HEK293 (cell line): ENCODE data around the gene SYNPO.

Experiments used
- ZNF121 ChIP-seq: fragments of 450-650 bp; formaldehyde crosslinking; IDR thresholded peaks from 2 replicates; pipeline ENCODE4 v1.5.1; 2016; ENCODE audit warnings: missing biosample characterization, missing genetic modification characterization
- ZNF404 ChIP-seq: fragments of 450-650 bp; formaldehyde crosslinking; IDR thresholded peaks from 2 replicates; pipeline ENCODE4 v1.5.1; 2017; ENCODE audit warnings: missing biosample characterization, missing genetic modification characterization
- TF ChIP-seq, protein P1 (sequence below): fragments of 450-650 bp; formaldehyde crosslinking; IDR thresholded peaks from 2 replicates; pipeline ENCODE4 v1.5.1; 2017; ENCODE audit warnings: missing biosample characterization, missing genetic modification characterization
- TF ChIP-seq, protein P2 (sequence below): fragments of 450-650 bp; formaldehyde crosslinking; IDR thresholded peaks from 2 replicates; pipeline ENCODE4; 2016; ENCODE audit warnings: missing biosample characterization, missing genetic modification characterization
- TF ChIP-seq, protein P3 (sequence below): fragments of 450-650 bp; formaldehyde crosslinking; IDR thresholded peaks from 2 replicates; pipeline ENCODE4 v1.5.1; 2016; ENCODE audit warnings: missing biosample characterization, missing genetic modification characterization
- TF ChIP-seq, protein P4 (sequence below): fragments of 450-650 bp; formaldehyde crosslinking; IDR thresholded peaks from 2 replicates; pipeline ENCODE4 v1.5.1; 2016; ENCODE audit warnings: missing biosample characterization, missing genetic modification characterization
- TF ChIP-seq, protein P5 (sequence below): fragments of 450-650 bp; IDR thresholded peaks from 2 replicates; pipeline ENCODE4 v1.5.1; 2018; ENCODE audit warnings: missing biosample characterization, missing genetic modification characterization

DNA sequence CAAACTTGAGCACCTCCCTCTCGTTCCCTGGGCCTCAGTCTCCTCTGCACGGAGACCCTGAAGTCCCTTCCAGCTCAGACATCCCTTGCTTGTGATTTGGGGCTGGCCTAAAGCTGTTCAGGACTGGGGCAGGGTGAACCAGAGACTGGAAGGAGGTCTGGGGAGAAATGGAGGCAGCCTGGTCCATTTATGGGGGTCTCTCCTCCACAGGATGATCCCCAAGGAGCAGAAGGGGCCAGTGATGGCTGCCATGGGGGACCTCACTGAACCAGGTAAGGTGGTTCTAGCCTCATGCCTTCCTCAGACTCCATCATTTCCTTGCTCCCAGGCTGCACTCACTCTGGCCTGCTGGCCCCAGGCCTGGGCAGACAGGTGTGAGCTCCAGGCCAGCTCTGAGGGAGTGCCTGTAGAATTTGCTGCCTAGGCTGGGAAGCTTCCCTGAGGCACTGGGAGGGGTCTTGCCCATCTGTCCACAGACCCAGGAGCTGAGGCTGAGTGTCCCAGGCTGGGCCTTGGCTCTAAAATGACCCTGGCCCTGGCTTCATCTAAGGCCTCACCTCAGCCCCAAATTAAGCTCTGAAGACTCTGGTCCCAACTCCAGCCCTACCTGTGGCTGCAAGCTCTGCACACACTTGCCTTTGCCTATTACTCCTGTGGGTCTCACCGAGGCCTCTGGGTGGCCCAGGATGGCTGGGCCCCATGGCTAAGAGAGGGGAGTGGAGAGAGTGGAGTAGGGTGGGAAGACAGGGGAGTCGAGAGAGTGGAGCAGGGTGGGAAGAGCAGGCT, 22.5 kb downstream of the SYNPO start:
- TF ChIP-seq, protein P1, sequence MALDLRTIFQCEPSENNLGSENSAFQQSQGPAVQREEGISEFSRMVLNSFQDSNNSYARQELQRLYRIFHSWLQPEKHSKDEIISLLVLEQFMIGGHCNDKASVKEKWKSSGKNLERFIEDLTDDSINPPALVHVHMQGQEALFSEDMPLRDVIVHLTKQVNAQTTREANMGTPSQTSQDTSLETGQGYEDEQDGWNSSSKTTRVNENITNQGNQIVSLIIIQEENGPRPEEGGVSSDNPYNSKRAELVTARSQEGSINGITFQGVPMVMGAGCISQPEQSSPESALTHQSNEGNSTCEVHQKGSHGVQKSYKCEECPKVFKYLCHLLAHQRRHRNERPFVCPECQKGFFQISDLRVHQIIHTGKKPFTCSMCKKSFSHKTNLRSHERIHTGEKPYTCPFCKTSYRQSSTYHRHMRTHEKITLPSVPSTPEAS (tag by site-specific recombination): no peak
- TF ChIP-seq ZNF121 (tag by site-specific recombination) (no peak), ZNF404 (tag by site-specific recombination) (no peak)
- TF ChIP-seq, protein P2, sequence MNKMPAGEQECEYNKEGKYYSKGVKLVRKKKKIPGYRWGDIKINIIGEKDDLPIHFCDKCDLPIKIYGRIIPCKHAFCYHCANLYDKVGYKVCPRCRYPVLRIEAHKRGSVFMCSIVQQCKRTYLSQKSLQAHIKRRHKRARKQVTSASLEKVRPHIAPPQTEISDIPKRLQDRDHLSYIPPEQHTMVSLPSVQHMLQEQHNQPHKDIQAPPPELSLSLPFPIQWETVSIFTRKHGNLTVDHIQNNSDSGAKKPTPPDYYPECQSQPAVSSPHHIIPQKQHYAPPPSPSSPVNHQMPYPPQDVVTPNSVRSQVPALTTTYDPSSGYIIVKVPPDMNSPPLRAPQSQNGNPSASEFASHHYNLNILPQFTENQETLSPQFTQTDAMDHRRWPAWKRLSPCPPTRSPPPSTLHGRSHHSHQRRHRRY (tag by site-specific recombination): no peak
- TF ChIP-seq, protein P3, sequence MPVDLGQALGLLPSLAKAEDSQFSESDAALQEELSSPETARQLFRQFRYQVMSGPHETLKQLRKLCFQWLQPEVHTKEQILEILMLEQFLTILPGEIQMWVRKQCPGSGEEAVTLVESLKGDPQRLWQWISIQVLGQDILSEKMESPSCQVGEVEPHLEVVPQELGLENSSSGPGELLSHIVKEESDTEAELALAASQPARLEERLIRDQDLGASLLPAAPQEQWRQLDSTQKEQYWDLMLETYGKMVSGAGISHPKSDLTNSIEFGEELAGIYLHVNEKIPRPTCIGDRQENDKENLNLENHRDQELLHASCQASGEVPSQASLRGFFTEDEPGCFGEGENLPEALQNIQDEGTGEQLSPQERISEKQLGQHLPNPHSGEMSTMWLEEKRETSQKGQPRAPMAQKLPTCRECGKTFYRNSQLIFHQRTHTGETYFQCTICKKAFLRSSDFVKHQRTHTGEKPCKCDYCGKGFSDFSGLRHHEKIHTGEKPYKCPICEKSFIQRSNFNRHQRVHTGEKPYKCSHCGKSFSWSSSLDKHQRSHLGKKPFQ: no peak
- TF ChIP-seq, protein P4, sequence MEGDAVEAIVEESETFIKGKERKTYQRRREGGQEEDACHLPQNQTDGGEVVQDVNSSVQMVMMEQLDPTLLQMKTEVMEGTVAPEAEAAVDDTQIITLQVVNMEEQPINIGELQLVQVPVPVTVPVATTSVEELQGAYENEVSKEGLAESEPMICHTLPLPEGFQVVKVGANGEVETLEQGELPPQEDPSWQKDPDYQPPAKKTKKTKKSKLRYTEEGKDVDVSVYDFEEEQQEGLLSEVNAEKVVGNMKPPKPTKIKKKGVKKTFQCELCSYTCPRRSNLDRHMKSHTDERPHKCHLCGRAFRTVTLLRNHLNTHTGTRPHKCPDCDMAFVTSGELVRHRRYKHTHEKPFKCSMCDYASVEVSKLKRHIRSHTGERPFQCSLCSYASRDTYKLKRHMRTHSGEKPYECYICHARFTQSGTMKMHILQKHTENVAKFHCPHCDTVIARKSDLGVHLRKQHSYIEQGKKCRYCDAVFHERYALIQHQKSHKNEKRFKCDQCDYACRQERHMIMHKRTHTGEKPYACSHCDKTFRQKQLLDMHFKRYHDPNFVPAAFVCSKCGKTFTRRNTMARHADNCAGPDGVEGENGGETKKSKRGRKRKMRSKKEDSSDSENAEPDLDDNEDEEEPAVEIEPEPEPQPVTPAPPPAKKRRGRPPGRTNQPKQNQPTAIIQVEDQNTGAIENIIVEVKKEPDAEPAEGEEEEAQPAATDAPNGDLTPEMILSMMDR: no peak
- TF ChIP-seq, protein P5, sequence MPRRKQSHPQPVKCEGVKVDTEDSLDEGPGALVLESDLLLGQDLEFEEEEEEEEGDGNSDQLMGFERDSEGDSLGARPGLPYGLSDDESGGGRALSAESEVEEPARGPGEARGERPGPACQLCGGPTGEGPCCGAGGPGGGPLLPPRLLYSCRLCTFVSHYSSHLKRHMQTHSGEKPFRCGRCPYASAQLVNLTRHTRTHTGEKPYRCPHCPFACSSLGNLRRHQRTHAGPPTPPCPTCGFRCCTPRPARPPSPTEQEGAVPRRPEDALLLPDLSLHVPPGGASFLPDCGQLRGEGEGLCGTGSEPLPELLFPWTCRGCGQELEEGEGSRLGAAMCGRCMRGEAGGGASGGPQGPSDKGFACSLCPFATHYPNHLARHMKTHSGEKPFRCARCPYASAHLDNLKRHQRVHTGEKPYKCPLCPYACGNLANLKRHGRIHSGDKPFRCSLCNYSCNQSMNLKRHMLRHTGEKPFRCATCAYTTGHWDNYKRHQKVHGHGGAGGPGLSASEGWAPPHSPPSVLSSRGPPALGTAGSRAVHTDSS: no peak
